Urothelium cell line (cell line): ENCODE data around the gene ANKRD62.
A peak's percentile ranks its signal among the peaks of the same experiment; 100 is the strongest.
"Not testable (repeated sequence)": the region's sequence is repeated elsewhere in the genome, so short reads cannot be mapped to it uniquely, and the experiment has no call there.

Experiments
- DNase-seq: peaks from one replicate; pipeline ENCODE4 v3.0.0; 2011; ENCODE audit warnings: low spot score, mixed read lengths
- FAIRE-seq: peaks from 2 replicates; lab custom pipeline; 2011; peaks lifted over from hg19 to GRCh38; lab: Jason Lieb, UNC

ANKRD62 gene

DNA sequence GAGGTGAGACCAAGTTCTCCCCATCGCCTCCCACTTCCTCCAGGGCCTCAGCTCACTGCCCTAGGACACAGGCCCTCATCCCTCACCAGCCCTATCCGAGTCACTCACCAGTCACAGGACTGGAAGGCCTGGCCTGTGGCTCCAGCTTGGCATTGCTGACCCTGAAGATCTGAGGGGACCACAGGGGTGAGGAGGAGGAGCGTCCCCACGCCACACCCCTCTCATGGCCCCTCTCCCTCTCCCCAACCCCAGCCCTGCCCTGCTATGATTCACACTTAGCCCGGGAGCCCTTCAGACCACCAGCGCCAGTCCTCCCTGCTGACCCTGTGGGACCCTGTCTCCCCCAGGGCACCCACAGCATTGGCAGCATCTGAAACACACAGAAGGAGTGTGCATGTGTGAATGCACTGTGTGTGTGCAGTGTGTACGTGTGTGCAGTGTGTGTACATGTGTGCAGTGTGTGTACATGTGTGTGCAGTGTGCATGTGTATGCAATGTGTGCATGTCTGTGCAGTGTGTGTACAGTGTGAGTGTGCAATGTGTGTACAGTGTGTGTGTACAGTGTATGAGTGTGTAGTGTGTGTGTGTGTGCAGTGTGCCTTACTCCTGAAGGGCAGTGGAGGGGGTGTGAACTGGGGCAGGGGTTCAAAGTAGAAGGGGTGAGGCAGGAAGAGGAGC, 29.4 kb upstream of the ANKRD62 start:
- DNase-seq (no peak), FAIRE-seq (peak; percentile 98)

DNA sequence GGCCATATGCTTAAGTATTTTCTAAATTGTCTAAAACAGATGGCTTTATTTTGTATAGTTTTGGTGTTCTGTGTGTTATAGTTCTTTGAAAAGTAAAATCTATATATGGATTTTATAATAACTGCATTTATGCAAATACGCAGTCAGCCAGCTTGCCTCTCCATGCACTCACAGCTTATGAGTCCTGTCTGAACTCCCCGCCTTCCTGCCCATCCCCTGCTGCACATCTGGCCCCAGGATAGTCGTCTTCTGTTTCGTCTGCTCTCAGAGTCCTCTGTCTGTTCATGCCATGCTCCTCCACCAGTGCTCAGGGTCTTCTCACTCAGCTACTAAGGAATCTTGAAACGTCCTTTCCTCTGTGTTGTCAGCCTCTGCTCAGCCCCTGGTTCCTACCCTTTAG, 28.2 kb upstream of the ANKRD62 start:
- no peak for FAIRE-seq
- no peak for DNase-seq

DNA sequence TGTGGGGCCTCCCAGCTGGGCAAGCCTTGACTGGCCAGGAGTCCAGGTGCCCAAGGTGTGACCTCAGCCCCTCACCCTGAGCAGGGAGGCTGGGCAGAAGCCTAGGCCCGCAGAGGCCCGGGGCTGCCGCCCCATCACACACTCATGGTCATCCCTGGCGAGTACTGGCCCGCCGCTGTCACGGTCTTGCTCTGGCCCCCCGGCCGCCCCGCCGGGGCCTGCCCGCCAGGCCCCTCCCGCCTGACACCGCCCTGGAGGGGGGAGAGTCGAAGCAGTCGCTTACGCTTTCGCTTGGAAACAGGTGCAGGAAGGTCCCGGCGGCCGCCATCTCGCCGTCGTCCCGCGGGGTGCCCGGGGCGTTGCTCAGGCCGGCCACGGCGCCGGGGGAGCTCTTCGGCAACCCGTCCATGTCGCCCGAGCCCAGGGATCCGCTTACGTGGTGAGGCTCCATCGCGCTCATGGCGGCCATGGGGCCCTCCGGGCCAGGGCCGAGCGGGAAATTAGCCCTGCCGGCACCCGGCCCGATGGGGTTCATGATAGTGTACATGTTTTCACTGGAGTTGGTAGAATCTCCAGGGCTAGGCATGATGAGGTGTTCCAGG, 26.6 kb upstream of the ANKRD62 start:
- DNase-seq (no peak), FAIRE-seq (no peak)

DNA sequence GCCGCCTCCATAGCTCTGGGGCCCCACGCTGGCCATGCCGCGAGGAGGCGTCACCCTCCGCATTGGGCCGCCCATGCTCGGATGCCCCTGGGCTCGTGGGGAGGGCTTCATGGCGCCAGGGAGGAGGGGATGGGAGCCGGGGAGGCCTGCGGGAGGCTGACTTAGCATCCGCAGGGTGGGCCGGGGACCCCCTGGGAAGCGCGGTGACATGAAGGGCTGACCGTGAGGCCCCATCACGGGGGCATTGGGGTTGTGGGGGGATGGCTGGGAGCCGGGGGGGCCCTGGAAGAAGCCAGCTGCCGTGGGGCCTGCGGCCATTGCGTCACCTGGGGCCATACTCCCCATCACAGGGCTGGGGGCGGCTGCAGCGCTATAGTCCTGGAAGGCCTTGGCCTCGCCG, 26.0 kb upstream of the ANKRD62 start:
- FAIRE-seq (no peak), DNase-seq (no peak)

DNA sequence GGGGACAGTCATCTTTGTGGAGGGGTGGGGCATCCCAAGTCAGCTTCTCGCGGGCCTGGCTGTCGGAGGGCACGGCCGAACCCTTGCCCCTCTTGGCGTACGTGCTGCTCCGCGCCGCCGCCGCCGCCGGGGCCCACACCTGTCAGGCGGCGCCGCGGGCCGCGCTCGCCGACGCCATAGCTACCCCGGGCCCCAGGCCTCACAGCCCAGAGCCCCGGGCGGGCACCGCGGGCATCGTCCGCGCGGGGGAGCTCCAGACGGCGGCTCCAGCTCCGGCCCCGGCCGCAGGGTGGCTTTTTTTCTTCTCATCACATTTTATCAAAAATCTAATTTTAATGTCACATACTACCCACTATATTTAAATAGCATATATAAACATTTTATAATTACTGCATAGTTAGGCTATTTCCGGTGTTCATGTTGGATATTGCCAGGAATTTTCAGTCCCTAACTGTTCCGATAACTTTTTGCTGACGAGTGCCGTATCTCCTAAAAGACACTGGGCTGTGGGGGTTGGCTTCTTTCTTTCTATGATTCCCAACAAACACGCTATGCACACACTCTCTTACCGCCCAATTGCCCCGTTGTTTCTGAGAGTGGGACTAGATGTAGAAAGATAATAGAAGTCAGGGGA, 25.2 kb upstream of the ANKRD62 start:
- not testable (repeated sequence) for FAIRE-seq, DNase-seq

DNA sequence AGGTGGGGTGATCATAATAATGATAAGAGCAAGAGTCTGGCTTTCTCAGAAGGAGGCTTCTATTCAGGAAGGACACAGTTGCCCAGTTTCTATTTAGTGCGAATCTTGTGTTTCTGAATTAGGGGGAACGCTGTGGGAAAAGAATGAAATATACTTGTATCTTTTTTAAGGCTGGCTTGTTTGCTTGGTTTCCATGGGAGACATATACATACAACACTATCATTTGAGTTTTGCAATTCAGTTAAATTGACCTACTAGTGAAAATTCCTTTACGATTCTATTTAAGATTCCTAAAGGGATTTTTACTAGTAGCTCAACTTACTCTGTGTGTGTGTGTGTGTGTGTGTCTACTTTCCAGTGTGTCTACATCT, 24.7 kb upstream of the ANKRD62 start:
- no peak for DNase-seq

DNA sequence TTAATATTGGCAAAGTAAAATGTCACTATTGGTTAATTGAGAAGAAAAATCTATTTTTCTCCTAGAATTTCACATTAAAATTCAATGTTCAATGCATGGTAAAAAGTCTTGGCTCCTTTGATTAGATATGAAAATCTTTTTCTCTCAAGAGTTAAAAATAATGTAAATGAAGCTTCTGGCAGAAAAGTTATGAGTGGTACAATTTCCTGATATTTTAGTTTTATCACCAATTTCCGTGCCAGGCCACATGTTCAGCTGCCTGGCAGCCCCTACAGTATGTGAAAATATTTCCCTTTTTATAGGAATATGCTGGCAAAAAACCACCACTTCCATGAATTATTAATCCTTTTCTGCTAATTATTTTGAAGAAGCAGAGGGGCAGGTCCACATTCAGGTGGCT, 22.6 kb upstream of the ANKRD62 start:
- peak; percentile 59 for FAIRE-seq
- DNase-seq = not testable (repeated sequence)

More for the DNA sequence above, 24.7 kb upstream of the ANKRD62 start:
- FAIRE-seq = no peak

DNA sequence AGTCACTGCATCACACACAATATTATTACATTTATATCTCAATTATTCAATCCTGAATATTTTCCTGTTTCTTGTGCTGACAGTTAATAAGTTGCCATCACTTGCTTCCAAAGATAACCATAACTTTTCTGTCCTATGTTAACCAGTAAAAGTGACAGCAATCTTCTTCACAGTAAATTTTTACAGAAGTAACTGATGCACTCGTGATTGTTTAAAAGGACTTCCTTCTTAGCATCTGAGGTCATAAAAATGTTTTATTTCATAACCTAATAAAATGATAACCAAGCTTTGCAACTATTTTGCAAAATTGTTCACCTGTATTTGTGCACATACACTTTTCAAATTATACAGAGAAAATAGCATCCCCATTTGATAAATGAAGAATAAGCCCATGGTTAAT, 20.6 kb upstream of the ANKRD62 start:
- FAIRE-seq = no peak
- no peak for DNase-seq

DNA sequence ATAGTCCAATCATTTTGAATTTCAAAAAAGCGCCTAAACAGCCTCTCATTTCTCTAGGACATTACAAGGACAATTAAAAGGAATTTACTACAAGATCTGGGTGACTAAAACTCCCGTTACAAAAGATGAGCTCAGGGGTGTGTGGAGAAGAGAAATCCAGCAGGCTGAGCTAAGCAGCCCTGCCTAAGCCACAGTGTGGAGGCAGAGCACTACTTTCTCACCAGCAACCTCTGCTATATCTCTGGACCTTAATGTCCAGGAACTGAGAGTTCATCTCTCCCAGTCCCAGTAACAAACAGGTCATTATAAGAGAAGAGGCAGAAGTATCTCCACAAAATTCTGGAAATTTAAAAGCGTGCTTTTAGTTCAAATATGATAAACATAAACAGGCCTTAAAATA, 18.9 kb upstream of the ANKRD62 start:
- DNase-seq = no peak
- FAIRE-seq = no peak

DNA sequence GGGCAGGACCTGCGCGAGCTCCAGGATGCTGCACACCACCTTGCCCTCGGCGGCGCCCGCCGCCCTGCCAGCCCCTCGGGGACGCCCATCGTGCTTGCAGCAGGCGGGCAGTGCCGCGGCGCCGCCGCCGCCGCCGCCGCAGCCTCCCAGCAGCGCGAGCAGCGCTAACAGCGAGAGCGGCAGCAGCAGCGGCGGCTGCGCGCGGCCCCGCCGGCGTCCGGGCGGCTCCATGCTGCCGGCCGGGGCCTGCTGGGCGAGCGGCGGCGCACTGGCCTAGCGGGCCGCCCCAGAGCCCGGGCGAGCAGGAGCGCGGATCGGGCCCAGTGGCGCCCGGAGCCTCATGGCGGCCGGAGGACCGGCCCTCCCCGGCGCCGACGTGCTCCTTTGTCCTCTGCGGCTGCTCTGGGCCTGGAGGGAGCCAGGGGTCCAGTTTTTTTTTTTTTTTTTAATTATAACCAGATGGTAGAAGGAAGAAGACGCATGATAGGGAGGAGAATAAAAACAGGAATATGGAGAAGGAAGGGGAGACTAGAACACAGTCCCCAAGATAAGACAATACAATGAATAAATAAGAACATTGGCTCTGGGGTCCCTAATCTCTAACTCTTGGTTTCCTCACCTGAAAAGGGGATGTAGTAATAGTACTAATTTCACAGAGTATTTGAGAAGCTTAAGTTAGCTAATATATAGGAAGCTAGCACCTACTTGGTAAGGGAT, 17.1 kb upstream of the ANKRD62 start:
- no peak for FAIRE-seq

DNA sequence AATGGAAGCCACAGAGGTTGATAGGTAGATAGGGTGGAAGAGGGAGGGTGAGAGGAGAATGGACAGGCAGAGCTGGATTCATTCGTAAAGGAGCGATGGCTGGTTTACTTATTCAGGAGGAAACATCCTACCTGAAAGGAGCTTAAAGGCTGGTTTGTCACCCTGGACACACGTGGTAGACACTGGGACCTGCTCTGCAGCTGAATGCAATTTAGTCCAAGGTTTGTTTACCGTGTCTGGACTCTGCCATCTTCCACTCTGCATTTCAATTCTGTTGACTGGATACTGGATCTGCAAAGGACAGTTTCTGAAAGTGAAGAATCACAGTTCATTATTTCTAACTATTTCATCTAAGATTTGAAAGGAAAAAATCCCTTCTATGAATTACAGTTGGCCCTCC, 15.6 kb upstream of the ANKRD62 start:
- not testable (repeated sequence) for DNase-seq, FAIRE-seq

More for the DNA sequence above, 17.1 kb upstream of the ANKRD62 start:
- DNase-seq = no peak

DNA sequence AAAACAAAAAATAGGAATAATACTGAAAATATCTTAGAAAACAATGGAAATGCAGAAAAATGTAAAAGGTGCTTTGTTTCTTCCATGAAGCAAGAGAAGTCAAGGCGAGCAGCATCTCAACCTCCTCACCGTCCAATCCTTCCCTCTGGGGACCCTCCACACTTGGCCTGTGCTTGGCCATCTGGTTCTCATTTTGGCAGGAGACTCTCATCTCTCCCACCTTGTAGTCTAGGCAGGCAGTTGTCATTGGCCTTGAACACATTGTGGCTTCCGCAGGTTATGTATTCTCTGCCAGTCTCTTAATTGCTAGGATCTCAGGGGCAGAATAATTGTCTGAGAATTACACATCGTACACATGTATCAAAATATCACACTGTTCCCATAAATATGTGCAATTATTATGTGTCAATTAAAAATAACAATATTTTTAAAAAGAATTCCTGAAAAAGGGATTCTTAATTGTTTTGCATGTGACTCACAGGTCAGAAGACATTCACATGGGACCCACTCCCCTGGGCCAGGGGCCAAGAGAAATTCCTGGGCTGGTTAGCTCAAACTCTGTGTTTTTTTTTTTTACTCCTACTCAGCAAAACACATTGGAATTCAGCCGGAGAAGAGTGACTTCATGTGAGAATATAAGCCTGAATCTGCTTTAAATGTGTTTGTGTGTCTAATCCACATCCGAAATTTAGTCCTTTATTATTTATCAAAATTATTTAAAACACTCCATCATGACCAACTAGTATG, 14.0 kb upstream of the ANKRD62 start:
- DNase-seq (peak; percentile 79), FAIRE-seq (peak; percentile 68)

DNA sequence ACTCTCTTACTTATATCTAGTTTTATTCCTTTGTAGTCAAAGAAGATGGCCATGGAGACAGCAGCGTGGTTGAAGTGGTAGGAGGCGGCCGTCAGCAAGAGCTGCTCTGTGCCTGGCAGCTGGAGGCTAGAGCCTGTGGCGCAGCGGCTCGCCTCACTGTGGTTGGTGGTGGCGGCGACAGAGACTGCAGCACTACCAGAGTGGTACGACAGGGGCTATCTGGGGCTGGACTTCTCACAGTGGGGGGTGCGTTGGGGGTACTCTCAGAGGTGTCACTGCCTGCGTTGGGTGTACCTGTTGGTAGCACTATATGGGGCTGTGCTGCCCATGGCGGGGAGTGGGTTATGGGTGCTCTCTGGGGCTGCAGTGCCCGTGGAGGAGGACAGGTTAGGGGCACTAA, 8.5 kb upstream of the ANKRD62 start:
- FAIRE-seq = peak; percentile 35
- DNase-seq = no peak

DNA sequence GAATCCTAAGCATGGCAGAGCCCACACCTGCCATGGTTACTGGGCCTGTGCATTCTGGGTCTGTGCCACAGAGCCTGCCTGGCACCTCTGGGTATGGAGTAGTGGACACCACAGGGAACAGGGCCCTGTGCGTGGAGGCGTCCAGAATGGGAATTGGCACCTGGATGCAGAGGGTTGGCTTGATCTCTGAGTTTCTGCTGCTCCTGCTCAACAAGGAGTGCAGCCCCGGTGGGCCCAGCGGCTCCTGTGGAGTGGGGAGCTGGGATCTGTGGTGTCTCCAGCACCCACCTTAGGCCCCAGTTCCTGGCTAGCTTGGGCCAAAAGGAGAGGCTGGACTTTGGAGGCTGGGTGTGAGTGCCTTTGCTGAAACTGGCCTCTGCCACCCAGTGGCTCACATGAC, 7.9 kb upstream of the ANKRD62 start:
- no peak for FAIRE-seq
- no peak for DNase-seq

DNA sequence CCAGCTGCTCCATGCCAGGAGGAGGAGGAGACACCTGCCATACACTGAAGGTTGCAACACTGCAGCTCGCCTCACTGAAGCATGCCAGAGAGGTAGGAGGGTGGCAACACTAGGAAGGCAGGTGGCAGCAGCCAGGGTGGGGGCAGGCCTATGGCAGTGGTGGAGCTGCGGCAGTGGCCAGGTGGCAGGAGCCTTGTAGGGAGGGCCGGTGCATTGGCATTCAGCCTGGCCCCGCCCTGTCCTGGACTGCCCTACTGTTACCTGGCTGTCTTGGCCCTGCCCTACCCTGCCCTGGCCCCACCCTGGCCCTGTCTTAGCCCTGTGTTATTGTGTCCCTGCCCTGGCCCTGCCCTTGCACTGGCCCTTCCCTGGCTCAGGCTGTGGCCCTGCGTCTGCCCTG, 7.4 kb upstream of the ANKRD62 start:
- DNase-seq = no peak

DNA sequence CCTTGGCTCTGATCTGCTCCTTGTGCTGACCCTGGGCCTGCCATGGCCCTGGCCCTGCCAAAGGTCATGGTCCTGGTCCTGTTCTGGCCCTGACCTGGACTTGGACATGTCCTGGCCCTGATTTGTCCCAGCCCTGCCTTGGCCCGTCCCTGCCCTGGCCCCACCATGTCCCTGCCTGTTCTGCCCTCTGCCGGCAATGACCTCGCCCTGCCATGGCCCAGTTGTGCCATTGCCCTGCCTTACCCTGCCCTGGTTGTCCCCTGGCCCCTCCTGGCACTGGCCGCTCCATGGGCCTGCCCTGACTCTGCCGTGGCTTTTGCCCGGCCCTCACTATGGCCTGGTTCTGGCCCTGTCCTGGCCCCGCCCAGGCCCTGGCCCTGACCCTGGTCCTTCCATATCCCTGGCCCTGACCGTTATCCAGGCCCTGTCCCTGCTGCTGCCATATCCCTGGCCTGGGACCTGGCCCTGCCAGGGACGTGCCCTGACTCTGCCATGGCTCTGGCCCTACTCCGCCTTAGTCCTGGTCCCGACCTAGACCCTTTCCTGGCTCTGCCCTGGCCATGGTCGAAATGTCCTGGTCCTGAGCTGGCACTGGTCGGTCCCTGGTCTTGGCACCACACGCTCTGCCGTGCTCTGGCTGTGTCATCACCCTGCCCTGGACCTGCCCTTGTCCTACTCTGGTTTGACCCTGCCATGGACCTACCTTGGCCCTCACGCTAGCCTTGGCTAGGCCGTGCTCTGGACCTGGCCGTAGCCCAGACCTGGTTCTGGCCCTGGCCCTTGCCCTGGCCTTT, 6.8 kb upstream of the ANKRD62 start:
- DNase-seq (no peak), FAIRE-seq (peak; percentile 74)

More for the DNA sequence above, 7.4 kb upstream of the ANKRD62 start:
- peak; percentile 79 for FAIRE-seq

DNA sequence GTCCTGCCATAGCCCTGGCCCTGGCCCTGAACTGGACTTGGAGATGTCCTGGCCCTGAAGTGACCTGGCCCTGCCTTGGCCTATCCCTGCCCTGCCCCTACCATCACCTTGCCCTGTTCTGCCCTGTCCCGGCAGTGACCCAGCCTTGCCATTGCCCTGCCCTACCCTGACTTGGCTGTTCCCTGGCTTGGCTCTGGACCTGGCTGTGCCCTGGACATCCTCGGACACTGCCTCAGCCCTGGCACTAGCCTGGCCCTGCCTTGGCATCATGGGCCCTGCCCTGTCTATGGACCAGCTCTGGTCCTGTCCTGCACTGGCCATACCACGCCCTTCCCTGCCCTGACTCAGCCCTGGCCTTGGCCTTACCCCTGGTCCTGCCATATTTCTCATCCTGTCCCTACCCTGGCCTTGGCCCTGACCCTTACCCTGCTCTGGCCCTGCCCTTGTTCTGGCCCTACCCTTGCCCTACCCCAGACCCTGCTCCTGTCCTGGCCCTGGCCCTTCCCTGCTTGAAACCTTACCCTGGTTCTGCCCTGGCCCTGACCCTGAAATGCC, 6.1 kb upstream of the ANKRD62 start:
- FAIRE-seq = peak; percentile 93

DNA sequence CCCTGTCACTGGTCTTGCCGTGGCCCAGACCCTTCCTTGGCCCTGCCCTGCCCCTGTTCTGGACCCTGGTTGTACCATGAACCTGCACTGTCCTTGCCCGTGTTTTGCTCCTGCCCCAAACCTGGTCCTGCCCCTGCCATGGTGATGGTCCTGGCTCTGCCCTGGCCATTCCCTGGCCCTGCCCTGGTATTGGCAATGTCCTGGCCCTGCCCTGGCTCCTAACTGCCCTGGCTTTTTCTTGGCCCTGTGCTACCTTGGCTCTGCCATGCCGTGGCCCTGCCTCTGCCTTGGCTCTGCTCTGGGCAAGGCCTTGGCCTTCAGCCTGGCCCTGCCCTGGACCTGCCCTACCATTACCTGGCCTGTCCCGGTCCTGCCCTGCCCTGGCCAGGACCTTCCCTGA, 5.5 kb upstream of the ANKRD62 start:
- DNase-seq (no peak), FAIRE-seq (no peak)

More for the DNA sequence above, 6.1 kb upstream of the ANKRD62 start:
- no peak for DNase-seq

DNA sequence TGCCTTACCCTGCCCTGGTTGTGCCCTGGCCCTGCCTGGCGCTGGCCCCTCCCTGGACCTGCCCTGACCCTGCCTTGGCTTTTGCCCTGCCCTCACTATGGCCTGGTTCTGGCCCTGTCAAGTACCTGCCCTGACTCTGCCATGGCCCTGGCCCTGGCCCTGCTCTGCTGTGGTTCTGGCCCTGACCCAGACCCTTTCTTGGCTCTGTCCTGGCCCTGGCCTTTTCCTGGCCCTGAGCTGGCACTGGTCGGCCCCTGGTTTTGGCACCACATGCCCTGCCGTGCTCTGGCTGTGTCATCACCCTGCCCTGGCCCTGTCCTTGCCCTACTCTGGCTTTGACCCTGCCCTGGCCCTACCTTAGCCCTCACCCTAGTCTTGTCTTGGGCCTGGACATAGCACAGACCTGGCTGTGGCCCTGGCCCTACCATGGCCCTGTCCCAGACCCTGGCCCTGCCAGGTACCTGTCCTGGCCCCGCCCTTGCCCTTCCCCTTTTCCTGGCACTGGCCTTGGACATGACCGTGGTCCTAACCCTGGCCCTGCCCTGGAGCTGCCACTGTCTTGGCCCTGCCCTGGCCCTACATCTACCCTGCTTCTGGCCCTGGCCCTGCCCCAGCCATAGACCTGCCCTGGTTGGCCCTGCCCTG, 4.8 kb upstream of the ANKRD62 start:
- FAIRE-seq = peak; percentile 53
- no peak for DNase-seq
